GM12875 (cell line): ENCODE data around the gene METTL8.

Experiments
- H3K4me3 ChIP-seq: one replicate; pipeline ENCODE4 v1.5.1; 2011; ENCODE audit warnings: low read depth, low read length, control low read depth
- TF ChIP-seq, protein P1 (sequence below): IDR thresholded peaks from 2 replicates; pipeline ENCODE4 v1.5.1; 2011; ENCODE audit warnings: low read depth, mild to moderate bottlenecking, control low read depth, inconsistent platforms, low read length, moderate library complexity, borderline replicate concordance; ENCODE audit not compliant: insufficient read depth

The METTL8 gene

DNA sequence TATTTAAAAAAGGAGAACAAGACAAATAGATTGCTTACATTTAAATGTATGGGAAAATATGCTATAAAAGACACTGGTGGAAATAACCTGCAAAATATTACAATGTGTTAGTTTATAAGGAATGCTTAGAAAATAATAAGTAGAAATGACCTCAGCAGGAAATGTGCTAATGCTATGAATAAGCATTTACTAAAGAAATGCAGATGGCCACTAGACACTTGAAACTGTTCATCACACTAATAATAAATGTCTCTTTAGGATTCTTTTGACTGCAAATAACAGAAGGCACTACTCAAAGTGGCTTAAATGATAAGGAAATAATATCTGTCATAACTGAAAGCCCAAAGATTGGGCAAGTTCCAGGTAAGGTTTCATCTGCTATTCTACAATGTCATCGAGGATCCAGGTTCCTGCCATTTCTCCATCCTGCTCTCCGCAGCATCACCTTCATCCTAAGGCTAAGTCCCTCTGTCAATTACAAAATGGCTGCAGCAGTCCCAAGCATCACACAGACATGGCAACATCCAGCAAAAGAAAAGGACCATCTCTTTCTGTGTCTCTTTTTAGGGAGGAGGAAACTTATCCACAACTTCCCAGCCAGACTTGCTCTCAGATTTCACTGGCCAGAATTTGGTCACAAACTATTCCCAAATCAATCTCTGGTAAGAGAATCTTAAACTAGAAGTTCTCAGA, 21.9 kb downstream of the METTL8 start:
- no peak overlapping the region for H3K4me3 ChIP-seq
- TF ChIP-seq, protein P1, sequence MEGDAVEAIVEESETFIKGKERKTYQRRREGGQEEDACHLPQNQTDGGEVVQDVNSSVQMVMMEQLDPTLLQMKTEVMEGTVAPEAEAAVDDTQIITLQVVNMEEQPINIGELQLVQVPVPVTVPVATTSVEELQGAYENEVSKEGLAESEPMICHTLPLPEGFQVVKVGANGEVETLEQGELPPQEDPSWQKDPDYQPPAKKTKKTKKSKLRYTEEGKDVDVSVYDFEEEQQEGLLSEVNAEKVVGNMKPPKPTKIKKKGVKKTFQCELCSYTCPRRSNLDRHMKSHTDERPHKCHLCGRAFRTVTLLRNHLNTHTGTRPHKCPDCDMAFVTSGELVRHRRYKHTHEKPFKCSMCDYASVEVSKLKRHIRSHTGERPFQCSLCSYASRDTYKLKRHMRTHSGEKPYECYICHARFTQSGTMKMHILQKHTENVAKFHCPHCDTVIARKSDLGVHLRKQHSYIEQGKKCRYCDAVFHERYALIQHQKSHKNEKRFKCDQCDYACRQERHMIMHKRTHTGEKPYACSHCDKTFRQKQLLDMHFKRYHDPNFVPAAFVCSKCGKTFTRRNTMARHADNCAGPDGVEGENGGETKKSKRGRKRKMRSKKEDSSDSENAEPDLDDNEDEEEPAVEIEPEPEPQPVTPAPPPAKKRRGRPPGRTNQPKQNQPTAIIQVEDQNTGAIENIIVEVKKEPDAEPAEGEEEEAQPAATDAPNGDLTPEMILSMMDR = no peak

DNA sequence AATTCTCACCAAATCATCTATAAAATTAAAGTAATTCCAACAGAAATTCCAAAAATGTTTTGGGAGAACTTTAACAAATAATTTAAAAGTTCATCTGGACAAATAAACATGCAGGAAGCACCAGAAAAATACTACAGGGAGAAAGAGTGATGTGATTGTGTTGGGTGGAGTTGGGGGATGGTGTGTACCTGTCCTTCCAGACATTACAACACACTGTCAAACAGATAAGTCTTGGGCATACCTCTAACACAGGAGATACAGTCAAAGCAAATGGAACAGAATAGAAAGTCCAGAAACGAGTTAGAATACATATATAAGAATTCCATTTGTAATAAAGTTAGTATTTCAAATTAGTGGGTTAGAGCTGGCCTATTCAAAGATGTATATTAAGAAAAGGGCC, 22.6 kb downstream of the METTL8 start:
- TF ChIP-seq, protein P1 = no peak
- H3K4me3 ChIP-seq = no peak overlapping the region

DNA sequence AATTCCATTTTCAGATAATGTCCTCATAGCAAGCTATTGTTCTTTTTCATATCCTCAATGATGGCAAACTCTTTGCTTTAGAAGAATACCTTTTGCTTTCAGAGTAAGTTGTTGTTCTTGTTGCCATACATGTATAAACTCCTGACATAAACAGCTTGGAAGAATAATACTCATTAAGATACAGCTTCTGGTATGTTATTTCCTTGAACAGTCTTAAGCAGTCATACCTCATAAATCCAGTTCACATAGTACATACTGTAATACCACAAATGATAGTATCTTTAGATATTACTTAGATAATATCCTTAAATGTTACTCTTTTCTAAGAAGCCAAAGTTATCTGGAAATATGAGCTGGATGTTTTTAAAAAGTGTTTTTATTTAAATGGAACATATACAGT, 23.2 kb downstream of the METTL8 start:
- TF ChIP-seq, protein P1 = no peak
- no peak overlapping the region for H3K4me3 ChIP-seq

DNA sequence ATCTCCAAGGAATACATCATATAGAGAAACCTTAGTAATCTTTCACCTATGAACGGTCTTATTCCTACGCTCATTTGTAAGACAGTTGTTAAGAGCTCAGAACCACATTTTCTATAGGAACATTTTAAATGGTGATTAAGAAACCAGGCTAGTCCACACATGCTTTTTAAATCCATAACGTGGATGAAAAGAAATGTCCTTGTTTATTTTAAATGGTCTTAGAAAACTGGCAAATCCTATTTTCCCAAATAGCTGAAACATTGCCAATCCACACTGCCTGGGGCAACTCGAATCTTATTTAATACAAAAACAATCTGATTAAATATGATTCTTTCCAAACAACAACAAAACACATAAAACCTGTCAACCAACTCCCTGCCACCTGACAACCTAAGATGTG, 23.7 kb downstream of the METTL8 start:
- TF ChIP-seq, protein P1 = no peak
- H3K4me3 ChIP-seq = no peak overlapping the region

DNA sequence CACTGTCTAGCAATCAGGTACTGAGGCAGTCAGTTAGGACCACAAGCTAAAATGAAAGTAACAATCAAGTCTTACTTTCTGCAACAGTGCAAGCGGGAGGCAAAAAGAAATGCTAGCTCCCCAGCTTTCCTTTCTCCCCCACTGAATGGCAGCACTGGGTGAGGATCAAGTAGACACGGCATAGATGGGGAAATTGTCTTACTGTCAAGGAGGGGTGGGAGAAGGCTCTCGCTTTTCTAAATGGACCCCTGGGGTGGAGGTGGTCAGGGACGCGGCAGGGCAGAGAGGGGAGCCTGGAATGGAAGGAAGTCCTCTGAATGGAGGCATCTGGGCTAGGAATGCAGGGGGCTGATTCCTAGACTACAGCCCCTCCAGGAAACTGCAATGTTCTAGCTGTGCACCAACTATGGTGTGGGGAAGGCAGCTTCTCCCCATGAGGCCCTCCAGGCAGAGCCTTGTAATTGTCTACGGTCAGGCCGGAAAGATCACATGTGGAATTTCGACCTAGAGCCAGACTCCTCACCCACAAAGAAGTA, 24.3 kb downstream of the METTL8 start:
- no peak overlapping the region for H3K4me3 ChIP-seq
- TF ChIP-seq, protein P1 = no peak

DNA sequence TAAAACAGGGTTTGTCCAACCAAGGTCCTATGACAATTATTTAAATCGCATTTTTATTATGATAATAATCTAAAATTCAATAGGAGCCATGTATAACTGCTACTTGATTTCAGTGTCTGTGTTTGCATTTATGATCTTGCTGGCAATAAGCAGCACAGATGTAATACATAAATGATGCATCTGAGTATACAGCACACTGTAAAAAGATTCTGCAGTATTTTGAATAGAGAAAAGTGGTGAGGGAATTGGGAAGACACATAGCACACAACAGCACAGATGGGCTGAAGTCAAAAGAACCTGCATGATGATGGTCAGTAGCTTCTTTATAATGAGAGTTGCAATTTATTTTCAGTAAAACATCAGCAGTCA, 26.1 kb downstream of the METTL8 start:
- H3K4me3 ChIP-seq = no peak overlapping the region
- TF ChIP-seq, protein P1 = no peak

DNA sequence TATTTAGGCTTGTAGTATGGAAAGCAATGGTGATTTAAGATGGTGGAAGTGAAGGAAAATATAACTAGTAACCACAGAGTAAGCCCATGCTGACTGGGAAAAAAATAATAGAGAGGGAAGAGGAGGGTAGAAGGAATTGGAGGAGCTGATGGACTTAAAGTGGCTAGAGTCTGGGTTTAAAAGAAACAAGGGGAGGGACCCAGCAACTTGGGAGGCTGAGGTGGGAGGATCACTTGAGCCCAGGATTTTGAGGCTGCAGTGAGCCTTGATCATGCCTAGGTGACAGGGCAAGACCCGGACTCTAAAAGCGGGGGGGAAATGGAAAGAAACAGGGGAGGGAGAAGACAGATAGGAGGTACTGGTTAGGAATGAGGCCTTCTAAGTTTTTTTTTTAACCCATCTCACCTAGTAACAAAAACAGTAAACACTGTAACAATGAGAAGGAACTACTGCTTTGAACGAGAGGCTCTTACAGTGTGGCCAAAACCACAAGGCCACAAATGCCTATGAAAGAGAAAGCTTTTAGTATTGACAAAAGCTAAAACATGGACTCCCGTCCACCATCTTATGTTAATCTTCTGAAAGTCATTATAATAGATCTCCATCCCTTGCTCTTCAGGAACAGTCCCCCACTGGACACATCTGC, 26.6 kb downstream of the METTL8 start:
- TF ChIP-seq, protein P1 = no peak
- no peak overlapping the region for H3K4me3 ChIP-seq
